Measurements from ENCODE around the gene GPR42.
"Not testable (repeated sequence)": the region's sequence is repeated elsewhere in the genome, so short reads cannot be mapped to it uniquely, and the experiment has no call there.

The GPR42 gene

GRCh38 chr19:35363711-35364425 lies 7.0 kb upstream of the GPR42 start:
- no peak for DNase-seq (ENCODE audit: low spot score)

DNA sequence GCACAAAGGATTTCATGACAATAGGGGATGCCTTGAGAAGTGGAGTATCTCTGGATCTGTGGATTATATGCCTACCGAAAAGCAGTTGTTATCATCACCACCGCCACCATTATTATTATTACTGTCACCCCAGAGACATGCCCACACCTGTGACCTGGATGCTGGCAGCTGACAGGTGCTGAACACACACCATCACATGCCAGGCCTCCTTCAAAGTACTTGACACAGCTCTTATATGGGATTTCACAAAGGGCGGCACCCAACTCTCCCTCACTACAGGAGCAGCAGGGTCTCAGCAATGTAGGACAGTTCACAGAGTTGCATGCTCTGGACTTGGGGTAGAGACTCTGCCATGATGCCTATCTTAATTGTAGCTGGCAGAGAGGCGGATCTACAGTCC lies 5.6 kb upstream of the GPR42 start:
- no peak for DNase-seq (ENCODE audit: low spot score)

DNA sequence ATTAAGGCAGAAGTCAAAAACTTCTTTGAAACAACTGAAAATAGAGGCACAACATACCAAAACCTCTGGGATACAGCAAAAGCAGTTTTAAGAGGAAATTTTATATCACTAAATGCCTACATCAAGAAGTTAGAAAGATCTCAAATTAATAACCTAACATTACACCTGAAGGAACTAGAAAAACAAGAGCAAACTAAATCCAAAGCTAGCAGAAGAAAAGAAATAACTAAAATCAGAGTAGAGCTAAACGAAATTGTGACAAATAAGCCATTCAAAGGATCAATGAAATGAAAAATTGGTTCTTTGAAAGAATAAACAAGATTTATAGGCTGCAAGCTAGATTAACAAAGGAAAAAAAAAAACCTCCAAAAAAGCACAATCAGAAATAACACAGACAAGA lies 2.5 kb upstream of the GPR42 start:
- DNase-seq (ENCODE audit: low spot score): no peak

- DNase-seq (ENCODE audit: low spot score): no peak
These were observed 1.3 kb upstream of the GPR42 start for GRCh38 chr19:35369522-35369921.

DNA sequence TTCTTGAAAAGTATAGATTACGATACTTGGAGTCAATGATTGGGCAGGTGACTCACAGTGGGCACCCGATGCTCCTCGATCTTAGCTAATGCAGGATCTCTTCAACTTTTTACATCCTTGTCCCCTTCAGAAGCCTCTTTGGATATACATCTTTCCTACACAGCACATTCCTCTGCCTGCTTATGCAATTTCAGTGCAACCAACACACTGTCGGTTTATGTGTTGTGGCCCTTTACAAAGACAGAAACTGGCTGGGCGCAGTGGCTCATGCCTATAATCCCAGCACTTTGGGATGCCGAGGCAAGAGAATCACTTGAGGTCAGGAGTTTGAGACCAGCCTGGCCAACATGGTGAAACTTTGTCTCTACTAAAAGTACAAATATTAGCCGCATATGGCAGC lies 2.6 kb downstream of the GPR42 start:
- DNase-seq (ENCODE audit: low spot score): no peak

GRCh38 chr19:35374031-35374430 lies 3.2 kb downstream of the GPR42 start:
- DNase-seq (ENCODE audit: low spot score): not testable (repeated sequence)

- no peak for DNase-seq (ENCODE audit: low spot score)
These were observed 4.8 kb downstream of the GPR42 start for GRCh38 chr19:35375505-35376307.

DNA sequence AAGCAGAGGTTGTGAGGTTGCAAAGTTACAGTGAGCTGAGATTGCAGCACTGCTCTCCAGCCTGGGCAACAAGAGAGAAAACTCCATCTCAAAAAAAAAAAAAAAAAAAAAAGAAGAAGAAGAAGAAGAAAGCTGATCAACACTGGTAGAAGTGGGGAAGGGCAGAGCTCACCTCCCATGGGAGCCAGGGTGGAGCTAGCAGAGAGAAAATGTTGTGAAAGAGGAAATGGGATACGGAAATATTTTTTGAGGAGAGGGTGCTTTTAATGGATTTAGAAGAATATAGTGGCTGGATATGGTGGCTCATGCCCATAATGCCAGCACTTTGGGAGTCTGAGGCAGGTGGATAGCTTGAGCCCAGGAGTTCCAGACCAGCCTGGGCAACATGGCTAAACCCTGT lies 6.8 kb downstream of the GPR42 start:
- no peak for DNase-seq (ENCODE audit: low spot score)

DNA sequence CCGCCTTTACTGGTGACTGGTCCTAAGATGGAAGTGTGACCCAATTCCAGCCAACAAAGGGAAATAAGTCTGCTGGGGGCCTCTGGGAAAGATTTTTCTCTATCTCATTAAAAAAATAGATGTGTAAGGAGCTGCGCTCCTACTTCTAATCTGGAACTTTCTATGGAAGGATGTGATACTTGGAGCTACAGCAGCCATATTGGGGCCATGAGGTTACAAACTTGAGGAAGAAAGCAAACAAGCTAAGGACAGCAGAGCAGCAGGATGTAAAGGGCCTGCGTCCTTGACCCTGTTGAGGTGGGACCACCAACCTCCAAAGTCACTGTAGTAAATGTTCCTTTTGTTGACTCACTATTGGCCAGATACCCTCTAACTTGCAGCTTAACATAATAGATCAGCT lies 7.5 kb downstream of the GPR42 start:
- no peak for DNase-seq (ENCODE audit: low spot score)

GRCh38 chr19:35379545-35379944 lies 8.7 kb downstream of the GPR42 start:
- not testable (repeated sequence) for DNase-seq (ENCODE audit: low spot score)

DNA sequence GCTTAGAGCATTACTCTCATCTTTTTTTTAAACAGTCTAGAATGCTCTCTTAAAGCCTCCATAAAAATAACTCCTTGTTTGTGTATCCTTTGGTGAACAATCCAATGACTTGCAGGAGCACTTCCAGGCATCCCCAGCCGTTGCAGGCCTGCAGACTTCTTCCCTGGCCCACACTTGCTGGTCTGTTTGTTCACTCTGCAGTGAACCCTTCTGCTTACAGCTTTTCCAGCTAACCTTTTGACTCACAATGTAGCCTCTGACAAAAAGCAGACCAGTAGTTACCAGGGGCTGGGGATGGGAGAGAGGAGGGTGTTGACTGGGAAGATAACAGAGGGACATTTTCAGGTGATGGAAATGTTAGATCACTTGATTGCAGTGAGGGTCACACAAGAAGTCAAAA lies 9.1 kb downstream of the GPR42 start:
- DNase-seq (ENCODE audit: low spot score): no peak

- DNase-seq (ENCODE audit: low spot score): no peak
These were observed 9.7 kb downstream of the GPR42 start for GRCh38 chr19:35380450-35381124.

GRCh38 chr19:35381318-35381717 lies 10.4 kb downstream of the GPR42 start:
- DNase-seq (ENCODE audit: low spot score): no peak

GRCh38 chr19:35381926-35382325 lies 11.1 kb downstream of the GPR42 start:
- DNase-seq (ENCODE audit: low spot score): no peak

GRCh38 chr19:35383536-35383935 lies 12.7 kb downstream of the GPR42 start:
- no peak for DNase-seq (ENCODE audit: low spot score)

DNA sequence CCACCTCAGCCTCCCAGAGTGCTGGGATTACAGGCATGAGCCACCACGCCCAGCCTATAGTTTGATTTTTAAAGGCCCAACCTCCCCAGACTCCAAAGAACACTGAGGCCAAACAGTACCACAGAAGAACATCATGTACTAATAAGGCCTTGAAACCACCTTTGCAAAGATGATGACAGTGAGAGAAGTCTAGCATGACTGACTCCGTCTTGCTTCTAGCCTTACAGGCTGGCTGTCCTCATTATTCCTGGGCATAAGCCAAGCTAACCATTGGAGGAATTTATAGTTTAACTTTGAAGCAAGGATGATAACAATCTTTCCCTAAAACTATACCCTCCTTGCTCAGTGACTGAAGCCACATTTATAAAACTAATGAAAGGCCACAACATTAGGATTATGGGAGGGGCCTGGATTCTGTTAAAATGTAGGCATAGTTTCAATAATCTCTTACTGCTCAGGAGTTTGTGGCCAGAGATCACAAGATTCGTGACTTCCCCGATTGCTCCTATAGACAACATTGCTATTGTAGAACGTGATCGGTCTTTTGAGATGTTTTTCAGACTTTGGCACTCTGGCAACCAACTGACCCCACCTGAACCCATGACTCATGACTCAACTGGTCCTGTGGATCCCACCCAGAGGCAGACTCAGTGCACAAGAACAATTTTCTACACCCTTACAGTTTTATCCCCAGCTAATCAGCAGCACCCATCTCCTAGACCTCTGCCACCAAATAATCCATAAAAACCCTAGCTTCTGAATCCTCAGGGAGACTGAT lies 17.6 kb downstream of the GPR42 start:
- DNase-seq (ENCODE audit: low spot score): no peak

DNA sequence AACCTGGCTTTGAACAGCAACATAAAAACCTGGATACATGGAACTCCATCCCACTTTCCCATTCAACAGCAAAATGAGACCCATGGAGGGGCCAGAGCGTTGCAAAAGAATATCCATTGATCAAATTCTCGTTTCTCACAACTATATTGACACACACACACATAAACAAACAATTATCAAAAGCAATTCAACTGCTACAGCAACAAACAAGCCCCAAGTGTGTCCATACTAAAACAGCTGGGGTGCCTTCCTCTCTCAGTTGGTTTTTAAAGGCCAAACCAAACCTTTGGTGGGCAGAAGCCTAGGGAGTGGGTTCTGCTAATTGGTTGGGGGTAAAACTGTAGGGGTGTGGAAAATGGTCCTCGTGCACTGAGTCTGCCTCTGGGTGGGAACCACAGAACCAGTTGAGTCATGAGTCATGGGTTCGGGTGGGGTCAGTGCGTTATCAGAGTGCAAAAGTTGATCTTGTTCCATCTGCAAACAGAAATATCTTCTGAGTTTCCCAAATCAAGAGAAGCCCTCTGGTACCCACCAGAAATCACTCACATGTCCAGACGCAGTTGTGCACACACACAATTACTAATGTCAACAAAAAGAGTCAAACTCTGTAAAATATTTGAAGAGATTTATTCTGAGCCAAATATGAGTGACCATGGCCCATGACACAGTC lies 18.5 kb downstream of the GPR42 start:
- DNase-seq (ENCODE audit: low spot score): no peak

DNA sequence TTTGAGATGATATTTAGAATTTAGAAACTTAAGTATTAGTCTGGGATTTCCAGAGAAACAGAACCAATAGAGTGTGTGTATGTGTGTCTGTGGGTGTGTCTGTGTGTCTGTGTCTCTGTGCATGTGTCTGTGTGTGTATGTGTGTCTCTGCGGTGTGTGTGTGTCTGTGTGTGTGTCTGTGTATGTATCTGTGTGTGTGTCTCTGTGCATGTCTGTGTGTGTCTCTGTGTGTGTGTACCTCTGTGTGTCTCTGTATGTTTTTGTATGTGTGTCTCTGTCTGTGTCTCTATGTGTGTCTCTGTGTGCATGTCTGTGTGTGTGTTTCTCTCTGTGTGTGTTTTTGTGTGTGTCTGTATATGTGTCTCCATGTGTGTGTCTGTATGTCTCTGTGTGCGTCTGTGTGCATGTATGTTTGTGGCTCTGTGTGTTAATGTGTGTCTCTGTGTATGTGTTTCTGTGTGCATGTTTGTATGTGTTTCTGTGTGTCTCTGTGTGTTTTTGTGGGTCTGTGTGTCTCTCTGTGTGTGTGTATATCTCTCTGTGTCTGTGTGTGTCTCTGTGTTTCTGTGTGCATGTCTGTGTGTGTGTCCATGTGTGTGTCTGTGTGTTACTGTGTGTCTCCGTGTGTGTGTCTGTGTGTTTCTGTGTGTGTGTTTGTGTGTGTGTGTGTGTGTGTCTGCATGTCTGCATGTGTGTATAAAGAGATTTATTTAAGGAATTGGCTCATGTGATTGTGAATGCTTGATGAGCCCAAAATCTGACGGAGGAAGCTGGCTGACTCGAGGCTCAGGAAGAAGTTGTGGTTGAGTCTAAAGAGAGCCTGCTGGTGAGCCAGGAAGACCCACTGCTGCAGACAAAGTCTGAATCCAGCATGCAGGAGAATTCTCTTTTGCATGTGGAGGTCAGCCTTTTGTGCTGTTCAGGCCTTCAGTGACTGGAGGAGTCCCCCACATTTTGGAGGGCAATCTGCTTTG lies 22.2 kb downstream of the GPR42 start:
- DNase-seq (ENCODE audit: low spot score): no peak

DNA sequence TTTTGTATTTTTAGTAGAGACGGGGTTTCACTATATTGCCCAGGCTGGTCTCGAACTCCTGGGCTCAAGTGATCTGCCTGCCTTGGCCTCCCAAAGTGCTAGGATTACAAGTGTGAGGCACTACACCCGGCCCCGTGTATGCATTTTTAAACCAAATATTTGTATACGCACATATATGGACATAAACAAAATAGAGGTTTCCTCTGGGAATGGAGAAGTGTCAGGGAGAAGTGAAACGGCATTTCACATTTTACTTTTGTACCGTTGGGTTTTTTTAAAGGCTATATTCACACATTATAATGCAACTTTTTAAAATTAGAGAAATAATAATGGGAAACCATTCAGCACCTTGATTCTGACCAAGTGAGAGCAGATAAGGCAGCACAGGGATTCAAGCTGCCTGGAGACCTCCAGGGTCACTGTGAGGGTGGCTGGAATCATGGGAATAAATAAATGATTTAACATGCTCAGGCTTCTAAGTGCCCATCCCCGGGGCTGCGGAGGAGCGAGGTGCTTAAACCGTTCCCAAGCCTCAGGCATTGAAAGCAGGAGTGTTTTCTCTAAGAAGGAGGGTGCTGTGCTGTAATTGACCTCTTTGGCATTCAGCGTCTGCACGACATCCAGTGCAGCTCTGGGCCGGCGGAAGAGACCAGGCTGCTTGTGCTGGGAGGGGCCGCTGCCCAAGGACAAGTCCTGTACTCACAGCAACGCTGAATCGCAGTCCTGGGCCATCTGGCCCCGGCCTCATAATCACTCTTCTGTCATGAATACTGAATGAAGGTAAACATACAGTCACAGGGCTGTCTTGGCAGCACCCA lies 24.7 kb downstream of the GPR42 start:
- DNase-seq (ENCODE audit: low spot score): no peak

Measured in cerebellar cortex (tissue), 1 donor.